HT-29 (cell line): ENCODE results near the gene PTPN7. TPM values are rescaled to one million over a fixed set of nuclear protein-coding genes. Genes with fewer than 3 reads are reported as not detected.
"Not testable (repeated sequence)": the region's sequence is repeated elsewhere in the genome, so short reads cannot be mapped to it uniquely, and the experiment has no call there.

Experiments used
- DNase-seq: peaks from one replicate; pipeline ENCODE4 v3.0.0-alpha.2; 2015; ENCODE audit warnings: low spot score
- total RNA-seq: library from RNA; depleted of rRNA; stranded (reverse); fragments of >200 nt; shearing (Covaris generic); gene quantifications from 2 replicates; pipeline ENCODE4 v1.2.3, GENCODE V29; 2014; rRNA removed

Gene PTPN7
- 16.3 and 16.8 TPM in 2 replicates for total RNA-seq

- DNase-seq, result peak; percentile 53
Observed at GRCh38 chr1:202160377-202160940, at the start of gene PTPN7. Gene PTPN7, minus strand, starts transcription at chr1:202160602. Its CDS starts 1,200 bp downstream, at chr1:202159402.

GRCh38 chr1:202208351-202208857, 48.0 kb upstream of the PTPN7 start:
- DNase-seq, result no peak

DNA sequence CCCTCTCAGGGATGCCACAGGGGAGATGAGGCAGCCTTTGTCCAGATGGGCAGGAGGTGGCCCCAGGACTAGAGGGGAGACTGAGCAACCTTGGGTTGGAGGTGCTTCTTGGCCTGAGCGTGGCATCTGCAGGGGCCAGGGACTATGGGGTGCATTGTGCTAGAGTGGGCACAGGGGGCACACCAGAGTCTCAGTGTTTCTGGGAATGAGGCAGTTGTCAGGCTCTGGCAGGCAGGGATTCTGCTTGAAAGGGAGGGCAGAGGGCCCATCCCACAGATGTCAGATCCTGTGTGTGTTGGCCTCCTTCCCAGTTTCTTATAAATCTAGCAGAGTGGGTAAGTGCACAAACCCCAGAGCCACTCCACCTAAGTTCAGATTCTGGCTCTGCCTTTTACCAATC, 46.9 kb upstream of the PTPN7 start:
- DNase-seq, result peak; percentile 31

DNA sequence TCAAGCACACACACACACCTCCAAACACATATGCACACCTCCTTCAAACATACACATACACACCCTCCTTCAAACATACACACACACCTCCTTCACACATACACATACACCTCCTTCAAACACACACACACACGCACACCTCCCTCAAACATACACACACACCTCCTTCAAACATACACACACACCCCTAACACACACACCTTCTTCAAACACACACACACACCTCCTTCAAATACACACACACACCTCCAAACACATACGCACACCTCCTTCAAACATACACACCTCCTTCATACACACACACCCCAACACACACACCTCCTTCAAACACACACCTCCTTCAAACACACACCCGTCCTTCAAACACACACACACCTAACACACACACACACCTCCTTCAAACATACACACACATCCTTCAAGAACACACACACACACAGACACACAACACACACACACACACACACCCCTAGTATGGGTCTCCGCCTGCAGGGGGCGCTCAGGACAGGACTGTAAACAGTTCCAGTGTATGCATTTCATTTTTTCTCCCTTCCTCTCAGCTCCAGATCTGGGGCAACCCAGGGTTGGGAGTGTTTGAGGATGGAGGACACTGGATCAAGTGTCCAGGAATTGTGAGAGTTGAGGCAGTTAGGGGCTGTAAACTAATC, 45.3 kb upstream of the PTPN7 start:
- no peak for DNase-seq

DNA sequence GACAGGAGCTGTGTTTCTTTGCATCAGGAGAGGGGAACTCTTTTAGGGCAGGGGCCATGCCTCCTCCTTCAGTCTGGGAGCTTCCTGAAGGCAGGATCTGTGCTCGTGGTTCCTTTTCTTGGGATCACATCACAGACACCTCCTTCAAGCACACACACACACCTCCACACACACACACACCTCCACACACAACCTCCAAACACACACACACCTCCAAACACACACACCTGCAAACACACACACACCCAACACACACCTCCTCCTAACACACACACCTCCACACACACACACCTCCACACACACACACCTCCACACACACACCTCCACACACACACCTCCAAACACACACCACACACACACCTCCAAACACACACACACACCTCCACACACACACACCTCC, 43.7 kb upstream of the PTPN7 start:
- no peak for DNase-seq

- no peak for DNase-seq
Observed at GRCh38 chr1:202203238-202204039, 43.0 kb upstream of the PTPN7 start.

DNA sequence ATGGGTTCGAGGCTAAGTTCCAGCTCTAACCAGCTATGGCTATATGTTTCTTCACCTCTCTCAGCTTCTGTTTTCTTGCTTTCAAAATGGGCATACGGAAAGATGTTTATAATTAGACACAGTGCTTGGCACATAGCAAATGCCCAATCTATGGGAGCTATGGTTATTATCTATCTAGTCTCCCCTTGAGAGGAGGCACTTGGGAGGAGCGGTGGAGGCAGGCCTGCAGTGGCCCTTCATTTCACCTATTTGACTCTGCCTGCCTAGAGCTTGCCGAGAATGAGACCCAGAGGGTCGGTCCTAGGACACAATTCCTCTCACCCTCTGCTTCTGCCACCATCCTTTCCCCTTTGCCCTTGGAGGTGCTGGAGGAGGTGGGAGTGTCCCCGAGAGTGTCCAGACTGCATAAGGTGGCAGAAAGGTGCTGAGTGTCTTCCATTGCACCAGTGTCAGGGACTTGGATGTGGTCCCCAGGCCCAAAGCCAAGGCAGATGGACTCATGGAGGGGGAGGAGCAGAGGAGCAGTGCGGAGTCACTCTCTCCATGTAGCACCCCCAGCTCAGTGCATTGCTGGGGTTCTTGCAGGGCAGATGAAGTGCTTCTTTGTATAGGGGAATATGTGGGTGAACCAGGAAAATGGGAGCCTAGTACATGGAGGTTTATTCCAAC, 42.2 kb upstream of the PTPN7 start:
- DNase-seq, result no peak

GRCh38 chr1:202201971-202202370, 41.6 kb upstream of the PTPN7 start:
- DNase-seq, result no peak

DNA sequence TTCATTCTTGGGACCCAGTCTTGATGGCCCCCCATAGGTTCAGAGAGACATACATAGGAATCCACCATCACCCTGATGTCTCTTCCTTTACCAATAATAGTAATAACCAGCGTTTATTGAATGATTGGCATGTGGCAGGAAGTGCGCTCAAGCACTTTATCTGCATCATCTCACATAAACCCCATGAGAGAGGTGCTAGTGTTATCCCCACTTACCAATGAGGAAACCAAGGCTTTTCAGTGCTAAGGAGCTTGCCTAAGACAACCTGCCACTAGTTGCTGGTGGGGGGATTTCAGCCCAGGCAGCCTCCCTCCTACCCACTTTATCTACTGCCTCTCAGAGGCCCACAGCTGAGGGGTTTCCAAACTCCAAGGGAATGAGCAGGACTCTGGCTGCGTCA, 40.9 kb upstream of the PTPN7 start:
- no peak for DNase-seq

- DNase-seq, result no peak
Observed at GRCh38 chr1:202200669-202201068, 40.3 kb upstream of the PTPN7 start.

DNA sequence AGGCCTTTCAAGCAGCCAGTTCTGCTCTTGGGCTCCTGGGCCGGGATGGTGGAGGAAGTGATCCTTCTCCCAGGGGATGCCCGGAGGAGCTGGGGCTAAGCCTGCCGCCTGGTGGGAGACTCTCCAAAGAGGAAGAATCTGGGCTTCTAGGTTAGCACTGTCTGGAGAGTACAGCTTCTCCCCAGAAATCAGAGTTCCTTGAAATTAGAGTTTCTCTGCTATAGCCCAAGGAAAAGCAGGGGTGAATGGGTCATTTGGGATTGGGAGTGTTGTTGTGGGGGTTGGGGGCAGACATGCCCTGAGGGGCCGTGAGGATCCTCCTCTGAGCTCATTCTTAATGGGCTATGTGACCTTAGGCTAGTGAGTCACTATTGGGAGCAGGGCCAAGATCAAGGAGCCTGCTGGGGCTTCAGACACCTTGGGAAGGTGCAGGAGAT, 39.7 kb upstream of the PTPN7 start:
- DNase-seq, result peak; percentile 32

DNA sequence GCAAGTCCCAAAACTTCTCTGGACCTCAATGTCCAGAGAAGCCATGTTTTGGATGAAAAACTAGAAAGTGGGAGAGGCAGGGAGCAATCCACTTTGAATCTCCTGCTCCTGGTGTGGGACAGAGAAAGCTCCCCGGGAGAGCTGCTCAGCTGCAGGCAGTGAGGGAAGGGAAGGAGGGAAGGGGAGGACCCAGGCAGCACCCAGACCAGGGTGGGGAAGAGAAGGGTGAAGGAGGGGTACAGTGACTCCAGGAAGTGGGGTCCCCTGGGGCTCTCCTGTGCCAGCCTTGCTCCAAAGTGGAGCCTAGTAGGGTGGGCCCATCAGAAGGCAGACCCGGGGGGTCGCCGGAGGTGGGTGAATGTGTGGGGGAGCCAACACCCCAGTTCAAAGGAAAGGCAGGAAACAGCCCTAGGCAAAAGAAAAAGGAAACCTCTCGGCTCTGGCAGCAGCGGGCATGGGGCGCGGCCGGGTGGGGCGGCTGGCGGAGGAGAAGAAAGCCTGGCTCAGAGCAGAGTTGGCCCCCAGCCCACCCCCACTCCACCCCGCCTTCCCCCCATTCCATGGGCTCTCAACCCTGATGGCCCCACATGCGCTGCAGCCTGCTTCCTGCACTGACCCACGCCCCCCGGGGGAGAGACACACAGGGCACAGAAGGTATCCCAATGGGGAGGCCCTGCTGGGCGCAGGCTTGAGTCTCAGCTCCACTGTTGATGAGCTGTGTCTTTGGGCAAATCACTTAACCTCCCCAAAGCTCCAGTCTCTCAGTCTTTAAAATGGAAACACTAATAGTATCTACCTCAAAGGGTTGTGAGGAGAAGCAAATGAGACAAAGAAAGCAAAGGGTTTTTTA, 38.9 kb upstream of the PTPN7 start:
- DNase-seq, result no peak

DNA sequence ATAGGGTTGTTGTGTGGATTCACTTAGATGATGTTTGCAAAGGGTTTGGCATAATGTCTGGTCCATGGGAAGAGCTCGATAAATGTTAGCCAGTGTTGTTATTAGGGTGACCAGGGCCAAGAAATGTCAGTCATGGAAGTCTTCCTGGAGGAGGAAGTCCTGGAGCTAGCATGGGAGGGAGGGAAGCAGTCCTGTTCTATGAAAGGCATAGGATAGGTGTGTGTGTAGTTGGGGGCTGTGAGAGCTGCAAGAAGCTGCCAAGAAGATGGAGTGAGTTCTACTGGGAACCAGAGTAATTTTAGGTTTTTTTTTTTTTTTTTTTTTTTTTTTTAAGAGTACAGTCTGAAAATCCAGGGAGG, 37.9 kb upstream of the PTPN7 start:
- DNase-seq, result no peak

GRCh38 chr1:202197653-202198365, 37.4 kb upstream of the PTPN7 start:
- no peak for DNase-seq

GRCh38 chr1:202194328-202194648, 33.9 kb upstream of the PTPN7 start:
- DNase-seq, result no peak

- no peak for DNase-seq
Observed at GRCh38 chr1:202193614-202194327, 33.4 kb upstream of the PTPN7 start, which contains the start of gene LGR6. Gene LGR6, plus strand, starts transcription at chr1:202193799. Its CDS starts 191 bp downstream, at chr1:202193990.

DNA sequence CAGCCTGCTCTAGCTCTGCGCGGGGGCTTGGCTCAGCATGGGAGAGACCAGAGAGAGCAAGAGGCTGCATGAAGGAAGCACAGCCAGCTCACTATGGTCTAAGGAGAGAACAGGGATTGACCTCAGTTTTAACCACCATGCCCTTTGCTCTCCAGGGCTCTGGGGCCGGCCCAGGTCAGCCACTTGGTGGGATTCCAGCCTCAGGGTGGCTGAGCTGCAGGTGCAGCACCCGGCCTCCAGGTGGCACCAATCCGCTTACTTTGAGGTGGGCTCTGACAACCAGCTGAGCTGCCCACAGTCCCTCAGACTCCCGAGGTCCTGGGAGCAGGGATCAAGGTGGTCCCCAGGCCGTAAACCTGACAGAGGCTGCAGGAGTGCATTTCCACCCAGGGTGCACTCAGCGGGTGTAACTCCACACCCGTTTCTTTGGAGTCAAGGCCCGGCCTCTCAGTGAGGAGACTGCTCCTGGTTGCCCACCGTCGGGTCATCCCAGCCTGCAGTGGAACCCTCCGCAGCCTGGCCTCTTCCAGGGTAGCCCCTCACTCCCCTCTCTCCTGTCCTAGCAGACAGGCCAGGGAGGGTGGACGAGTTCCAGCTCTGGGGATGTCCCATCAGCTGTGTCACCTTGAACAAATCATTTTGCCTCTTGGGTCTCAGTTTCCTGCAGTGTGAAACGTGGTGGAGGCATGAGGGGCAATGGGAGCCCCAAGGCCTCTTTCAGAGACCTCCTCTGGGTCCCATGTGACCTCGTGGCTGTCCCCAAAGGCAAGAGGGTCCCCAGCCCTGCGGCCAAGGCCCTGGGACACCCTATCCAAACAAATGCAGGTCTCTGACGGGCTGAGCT, 32.6 kb upstream of the PTPN7 start:
- peak; percentile 66 for DNase-seq

DNA sequence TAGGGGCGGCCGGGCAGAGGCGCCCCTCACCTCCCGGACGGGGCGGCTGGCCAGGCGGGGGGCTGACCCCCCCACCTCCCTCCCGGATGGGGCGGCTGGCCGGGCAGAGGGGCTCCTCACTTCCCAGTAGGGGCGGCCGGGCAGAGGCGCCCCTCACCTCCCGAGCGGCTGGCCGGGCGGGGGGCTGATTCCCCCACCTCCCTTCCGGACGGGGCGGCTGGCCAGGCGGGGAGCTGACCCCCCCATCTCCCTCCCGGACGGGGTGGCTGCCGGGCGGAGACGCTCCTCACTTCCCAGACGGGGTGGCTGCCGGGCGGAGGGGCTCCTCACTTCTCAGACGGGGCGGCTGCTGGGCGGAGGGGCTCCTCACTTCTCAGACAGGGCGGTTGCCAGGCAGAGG, 31.0 kb upstream of the PTPN7 start:
- DNase-seq, result not testable (repeated sequence)
